HepG2 (cell line): ENCODE measurements around the gene ZNF292. TPM values are rescaled to one million over a fixed set of nuclear protein-coding genes. Genes with fewer than 3 reads are reported as not detected.
A peak's percentile ranks its signal among the peaks of the same experiment; 100 is the strongest.

Experiments
- ARNT2 ChIP-seq: sonication (generic); formaldehyde crosslinking; IDR thresholded peaks from 2 replicates; pipeline ENCODE4 v1.8.0; 2022; ENCODE audit warnings: mild to moderate bottlenecking, low read depth, missing genetic modification reagents, moderate library complexity
- BCL6 ChIP-seq: IDR thresholded peaks from 2 replicates; pipeline ENCODE4 v1.6.1; 2016; ENCODE audit warnings: missing genetic modification reagents, missing compliant biosample characterization
- DNMT1 ChIP-seq: sonication (generic); formaldehyde crosslinking; IDR thresholded peaks from 2 replicates; pipeline ENCODE4 v1.5.1; 2020; ENCODE audit warnings: mild to moderate bottlenecking, missing genetic modification reagents
- ERF ChIP-seq: IDR thresholded peaks from 2 replicates; pipeline ENCODE4 v1.6.1; 2018; ENCODE audit warnings: missing biosample characterization, missing genetic modification reagents
- ETV6 ChIP-seq: sonication (generic); formaldehyde crosslinking; conservative IDR thresholded peaks from 2 replicates; pipeline ENCODE4 v1.4.0; 2020; ENCODE audit warnings: missing genetic modification reagents
- GTF2F1 ChIP-seq: fragments of 150-350 bp; IDR thresholded peaks from 2 replicates; pipeline ENCODE4 v1.6.1; 2014; ENCODE audit warnings: low read length
- HNF1B ChIP-seq: sonication (generic); formaldehyde crosslinking; IDR thresholded peaks from 2 replicates; pipeline ENCODE4 v1.5.1; 2020; ENCODE audit warnings: mild to moderate bottlenecking, moderate library complexity, missing genetic modification reagents
- PCBP2 ChIP-seq: fragments of 200-400 bp; formaldehyde crosslinking; optimal IDR thresholded peaks from 2 replicates; pipeline ENCODE3; 2018; ENCODE audit warnings: low read length, low read depth; ENCODE audit not compliant: poor library complexity, severe bottlenecking
- PRMT3 ChIP-seq: sonication (generic); formaldehyde crosslinking; IDR thresholded peaks from 2 replicates; pipeline ENCODE4 v1.8.1; 2022; ENCODE audit warnings: low read depth, mild to moderate bottlenecking, moderate library complexity, missing genetic modification reagents, borderline replicate concordance
- RAD21 ChIP-seq: fragments of 450-650 bp; formaldehyde crosslinking; IDR thresholded peaks from 2 replicates; pipeline ENCODE4 v1.5.0; 2020; ENCODE audit warnings: mild to moderate bottlenecking
- RXRB ChIP-seq: IDR thresholded peaks from 2 replicates; pipeline ENCODE4 v1.6.1; 2016; ENCODE audit warnings: borderline replicate concordance, missing genetic modification reagents, missing compliant biosample characterization
- SMARCE1 ChIP-seq: fragments of 450-650 bp; IDR thresholded peaks from 2 replicates; pipeline ENCODE4 v1.6.1; 2017; ENCODE audit warnings: borderline replicate concordance
- SOX6 ChIP-seq, 2 experiments: fragments of 450-650 bp in 1 of 2; sonication (generic) in 1 of 2; formaldehyde crosslinking in 1 of 2; IDR thresholded peaks; 2 replicates each; pipeline versions ENCODE4 v1.4.0 to v1.6.1; 2017 to 2020; ENCODE audit warnings: antibody characterized with exemption in 1 of 2, mild to moderate bottlenecking in 1 of 2, missing genetic modification reagents in 1 of 2
- SPEN ChIP-seq: sonication (generic); formaldehyde crosslinking; IDR thresholded peaks from 2 replicates; pipeline ENCODE4 v1.5.1; 2020; ENCODE audit warnings: low read depth, mild to moderate bottlenecking, missing genetic modification reagents
- TGIF2 ChIP-seq: IDR thresholded peaks from 2 replicates; pipeline ENCODE4 v1.6.1; 2016; ENCODE audit warnings: control low read depth, missing compliant biosample characterization
- TRIM22 ChIP-seq: fragments of 450-650 bp; IDR thresholded peaks from 2 replicates; pipeline ENCODE4 v1.6.1; 2017
- U2AF2 ChIP-seq: fragments of 200-400 bp; formaldehyde crosslinking; IDR thresholded peaks from 2 replicates; pipeline ENCODE4 v1.6.1; 2017; ENCODE audit warnings: low read depth, mild to moderate bottlenecking, low read length
- ZBTB38 ChIP-seq: sonication (generic); formaldehyde crosslinking; IDR thresholded peaks from 2 replicates; pipeline ENCODE4 v1.5.1; 2020; ENCODE audit warnings: mild to moderate bottlenecking, missing genetic modification reagents
- ZBTB7A ChIP-seq: sonication (generic); formaldehyde crosslinking; IDR thresholded peaks from 2 replicates; pipeline ENCODE4 v1.8.0; 2022; ENCODE audit warnings: mild to moderate bottlenecking, missing genetic modification reagents
- ZNF17 ChIP-seq: sonication (generic); formaldehyde crosslinking; IDR thresholded peaks from 2 replicates; pipeline ENCODE4 v1.5.0; 2020; ENCODE audit warnings: mild to moderate bottlenecking, missing genetic modification reagents
- ZNF446 ChIP-seq: sonication (generic); formaldehyde crosslinking; IDR thresholded peaks from 2 replicates; pipeline ENCODE4 v1.5.0; 2020; ENCODE audit warnings: mild to moderate bottlenecking, missing genetic modification reagents
- ZNF530 ChIP-seq: sonication (generic); formaldehyde crosslinking; IDR thresholded peaks from 2 replicates; pipeline ENCODE4 v1.5.0; 2020; ENCODE audit warnings: low read depth, mild to moderate bottlenecking, missing genetic modification reagents
- ZNF562 ChIP-seq: sonication (generic); formaldehyde crosslinking; IDR thresholded peaks from 2 replicates; pipeline ENCODE4 v1.8.0; 2022; ENCODE audit warnings: missing genetic modification reagents, borderline replicate concordance
- ZNF614 ChIP-seq: IDR thresholded peaks from 2 replicates; pipeline ENCODE4 v1.6.1; 2018; ENCODE audit warnings: missing biosample characterization, missing genetic modification reagents, inconsistent platforms, borderline replicate concordance
- ZNF777 ChIP-seq: sonication (generic); formaldehyde crosslinking; IDR thresholded peaks from 2 replicates; pipeline ENCODE4 v1.4.0; 2020; ENCODE audit warnings: missing genetic modification reagents
- polyA plus RNA-seq, 8 experiments: library from polyadenylated mRNA; depleted of rRNA in 3 of 8; stranded (reverse) in 7 of 8; unstranded in 1 of 8; fragments of >200 nt; fragmentation: Illumina TruSeq in 4 of 8; extraction: Trizol in 4 of 8; gene quantifications; 2 replicates each; pipeline versions ENCODE4 v1.2.1 to v1.2.3, GENCODE V29; 2011 to 2016; ENCODE audit warnings: low read depth in 4 of 8, missing spikeins in 1 of 8, mixed read lengths in 1 of 8; ENCODE audit not compliant: insufficient read depth in 1 of 8
- total RNA-seq, 5 experiments: library from RNA; depleted of rRNA; stranded (reverse); fragments of >200 nt; fragmentation: Illumina TruSeq; extraction: Trizol; gene quantifications; 2 replicates each; pipeline ENCODE4 v1.2.3, GENCODE V29; 2016; ENCODE audit warnings: low read depth in 1 of 5
- TF ChIP-seq, protein P1 (sequence below): IDR thresholded peaks from 2 replicates; pipeline ENCODE4 v1.6.1; 2012; ENCODE audit warnings: inconsistent platforms
- TF ChIP-seq, protein P2 (sequence below): sonication (generic); formaldehyde crosslinking; IDR thresholded peaks from 2 replicates; pipeline ENCODE4 v1.8.0; 2022; ENCODE audit warnings: mild to moderate bottlenecking, missing genetic modification reagents, moderate library complexity

Gene ZNF292
- total and polyA plus RNA-seq, 2 of the 13 experiments (the other 11 are each of a cell fraction or from before 2014, with no cell fraction given), result 9.9 to 12.8 TPM

GRCh38 chr6:87154993-87155841 is at the start of gene ZNF292 (continued):
- TF ChIP-seq TRIM22, result peak; percentile 64; the same call in 1 of the 2 replicates
- TF ChIP-seq ERF (CRISPR knock-in tag), result peak; percentile 88
- TF ChIP-seq, protein P1, sequence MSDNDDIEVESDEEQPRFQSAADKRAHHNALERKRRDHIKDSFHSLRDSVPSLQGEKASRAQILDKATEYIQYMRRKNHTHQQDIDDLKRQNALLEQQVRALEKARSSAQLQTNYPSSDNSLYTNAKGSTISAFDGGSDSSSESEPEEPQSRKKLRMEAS, result peak; percentile 99
- peak; percentile 68 for TF ChIP-seq ZBTB7A (CRISPR knock-in tag)
- TF ChIP-seq ZBTB38 (CRISPR knock-in tag), result peak; percentile 80; the same call in 1 of the 2 replicates
- TF ChIP-seq SMARCE1, result no peak
- peak; percentile 98 for TF ChIP-seq ARNT2 (CRISPR knock-in tag)
- TF ChIP-seq DNMT1, result no peak
- peak; percentile 95; the same call in 1 of the 2 replicates for TF ChIP-seq SOX6 (IDR thresholded peaks at IDR 0.05)
- peak; percentile 99 for TF ChIP-seq SOX6 (CRISPR knock-in tag; IDR thresholded peaks at IDR 0.05)
- TF ChIP-seq ETV6 (CRISPR knock-in tag), result no peak; the same call in 1 of the 2 replicates
- peak; percentile 81 for TF ChIP-seq RXRB (CRISPR knock-in tag)
- peak; percentile 98 for TF ChIP-seq HNF1B (CRISPR knock-in tag)
- TF ChIP-seq PCBP2, result no peak
- TF ChIP-seq GTF2F1, result 0 out of 2 replicates have a peak, but pooled peaks have one; percentile 52
- peak; percentile 48; the same call in 1 of the 2 replicates for TF ChIP-seq ZNF614 (CRISPR knock-in tag)
- TF ChIP-seq PRMT3, result peak; percentile 86
- peak; percentile 25; the same call in 1 of the 2 replicates for TF ChIP-seq RAD21 (CRISPR knock-in tag)
- peak; percentile 89 for TF ChIP-seq TGIF2 (CRISPR knock-in tag)
- peak; percentile 81 for TF ChIP-seq ZNF777 (CRISPR knock-in tag)
- TF ChIP-seq, protein P2, sequence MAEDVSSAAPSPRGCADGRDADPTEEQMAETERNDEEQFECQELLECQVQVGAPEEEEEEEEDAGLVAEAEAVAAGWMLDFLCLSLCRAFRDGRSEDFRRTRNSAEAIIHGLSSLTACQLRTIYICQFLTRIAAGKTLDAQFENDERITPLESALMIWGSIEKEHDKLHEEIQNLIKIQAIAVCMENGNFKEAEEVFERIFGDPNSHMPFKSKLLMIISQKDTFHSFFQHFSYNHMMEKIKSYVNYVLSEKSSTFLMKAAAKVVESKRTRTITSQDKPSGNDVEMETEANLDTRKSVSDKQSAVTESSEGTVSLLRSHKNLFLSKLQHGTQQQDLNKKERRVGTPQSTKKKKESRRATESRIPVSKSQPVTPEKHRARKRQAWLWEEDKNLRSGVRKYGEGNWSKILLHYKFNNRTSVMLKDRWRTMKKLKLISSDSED (CRISPR knock-in tag), result peak; percentile 91
- TF ChIP-seq U2AF2, result peak; percentile 36; the same call in 1 of the 2 replicates
- peak; percentile 79; the same call in 1 of the 2 replicates for TF ChIP-seq ZNF562 (CRISPR knock-in tag)
- no peak for TF ChIP-seq ZNF17 (CRISPR knock-in tag)
- no peak for TF ChIP-seq ZNF530
- TF ChIP-seq SPEN (CRISPR knock-in tag), result peak; percentile 98
- peak; percentile 65 for TF ChIP-seq BCL6 (CRISPR knock-in tag)
- TF ChIP-seq ZNF446 (CRISPR knock-in tag), result peak; percentile 41; the same call in 1 of the 2 replicates
